ENCODE results near the gene DPP6. TPM values are rescaled to one million over a fixed set of nuclear protein-coding genes. Genes with fewer than 3 reads are reported as not detected.

DPP6 gene
- total and polyA plus RNA-seq, 9 of the 15 experiments (the other 6 are each of a cell fraction or from before 2014, with no cell fraction given), result not detected

DNA sequence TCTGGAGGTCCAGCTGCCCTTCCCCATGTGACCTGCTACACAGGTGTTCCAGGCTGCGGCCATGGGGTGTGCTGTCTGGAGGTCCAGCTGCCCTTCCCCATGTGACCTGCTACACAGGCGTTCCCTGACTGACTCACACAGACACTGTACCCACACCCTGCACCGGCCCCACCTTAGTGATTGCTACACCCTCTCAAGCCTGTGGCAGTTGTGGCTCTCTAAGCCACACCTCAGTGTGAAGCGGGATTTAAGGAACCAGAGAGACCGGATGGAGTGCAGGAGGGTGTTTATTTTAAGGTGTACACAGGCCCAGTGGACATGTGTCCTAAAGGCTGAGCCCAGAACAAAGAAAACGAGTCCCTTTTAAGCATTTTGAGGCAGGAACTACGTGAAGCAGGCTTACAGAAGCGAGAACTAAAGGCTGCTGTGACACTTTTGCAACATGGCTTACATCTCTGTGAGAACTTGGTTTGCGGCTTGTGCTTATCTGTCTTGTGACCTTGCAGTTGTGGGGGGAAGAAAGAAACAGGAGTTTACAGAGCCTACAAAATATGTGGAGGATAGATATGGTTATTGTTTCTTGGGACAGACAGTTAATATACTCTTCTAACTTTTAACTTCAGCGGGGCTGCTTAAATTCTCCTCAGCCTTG is 624.4 kb downstream of the DPP6 start (continued):
- TF ChIP-seq, protein P1, sequence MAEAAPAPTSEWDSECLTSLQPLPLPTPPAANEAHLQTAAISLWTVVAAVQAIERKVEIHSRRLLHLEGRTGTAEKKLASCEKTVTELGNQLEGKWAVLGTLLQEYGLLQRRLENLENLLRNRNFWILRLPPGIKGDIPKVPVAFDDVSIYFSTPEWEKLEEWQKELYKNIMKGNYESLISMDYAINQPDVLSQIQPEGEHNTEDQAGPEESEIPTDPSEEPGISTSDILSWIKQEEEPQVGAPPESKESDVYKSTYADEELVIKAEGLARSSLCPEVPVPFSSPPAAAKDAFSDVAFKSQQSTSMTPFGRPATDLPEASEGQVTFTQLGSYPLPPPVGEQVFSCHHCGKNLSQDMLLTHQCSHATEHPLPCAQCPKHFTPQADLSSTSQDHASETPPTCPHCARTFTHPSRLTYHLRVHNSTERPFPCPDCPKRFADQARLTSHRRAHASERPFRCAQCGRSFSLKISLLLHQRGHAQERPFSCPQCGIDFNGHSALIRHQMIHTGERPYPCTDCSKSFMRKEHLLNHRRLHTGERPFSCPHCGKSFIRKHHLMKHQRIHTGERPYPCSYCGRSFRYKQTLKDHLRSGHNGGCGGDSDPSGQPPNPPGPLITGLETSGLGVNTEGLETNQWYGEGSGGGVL (CRISPR knock-in tag; IDR thresholded peaks at IDR 0.05), result no peak
- no peak for TF ChIP-seq IFI16 (CRISPR knock-in tag; IDR thresholded peaks at IDR 0.05)
- TF ChIP-seq ZNF707 (CRISPR knock-in tag; conservative IDR thresholded peaks at IDR 0.05), result no peak
- TF ChIP-seq ZNF121 (CRISPR knock-in tag; conservative IDR thresholded peaks at IDR 0.05), result no peak
- no peak for TF ChIP-seq ZNF146 (CRISPR knock-in tag; IDR thresholded peaks at IDR 0.05; ENCODE audit: unreplicated experiment)
- TF ChIP-seq, protein P2, sequence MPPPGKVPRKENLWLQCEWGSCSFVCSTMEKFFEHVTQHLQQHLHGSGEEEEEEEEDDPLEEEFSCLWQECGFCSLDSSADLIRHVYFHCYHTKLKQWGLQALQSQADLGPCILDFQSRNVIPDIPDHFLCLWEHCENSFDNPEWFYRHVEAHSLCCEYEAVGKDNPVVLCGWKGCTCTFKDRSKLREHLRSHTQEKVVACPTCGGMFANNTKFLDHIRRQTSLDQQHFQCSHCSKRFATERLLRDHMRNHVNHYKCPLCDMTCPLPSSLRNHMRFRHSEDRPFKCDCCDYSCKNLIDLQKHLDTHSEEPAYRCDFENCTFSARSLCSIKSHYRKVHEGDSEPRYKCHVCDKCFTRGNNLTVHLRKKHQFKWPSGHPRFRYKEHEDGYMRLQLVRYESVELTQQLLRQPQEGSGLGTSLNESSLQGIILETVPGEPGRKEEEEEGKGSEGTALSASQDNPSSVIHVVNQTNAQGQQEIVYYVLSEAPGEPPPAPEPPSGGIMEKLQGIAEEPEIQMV (tag; conservative IDR thresholded peaks at IDR 0.05; ENCODE audit: low read depth), result no peak
- TF ChIP-seq GABPB1 (CRISPR knock-in tag; IDR thresholded peaks at IDR 0.05), result peak; percentile 90; the same call in 1 of the 2 replicates
- peak; percentile 60 for TF ChIP-seq ATF7 (IDR thresholded peaks at IDR 0.05)
- no peak for TF ChIP-seq MAFG (tag; conservative IDR thresholded peaks at IDR 0.05)
- no peak for TF ChIP-seq ZNF431 (CRISPR knock-in tag; IDR thresholded peaks at IDR 0.05)
- TF ChIP-seq ZNF23 (CRISPR knock-in tag; IDR thresholded peaks at IDR 0.05), result 0 out of 2 replicates have a peak, but pooled peaks have one; percentile 22
- TF ChIP-seq CC2D1A (IDR thresholded peaks at IDR 0.05), result peak; percentile 75
- peak; percentile 93; the same call in 1 of the 2 replicates for TF ChIP-seq ZBTB26 (CRISPR knock-in tag; IDR thresholded peaks at IDR 0.05)
- TF ChIP-seq PHF21A (IDR thresholded peaks at IDR 0.05; ENCODE audit: borderline replicate concordance, low read depth), result no peak
- TF ChIP-seq ZNF134 (CRISPR knock-in tag; conservative IDR thresholded peaks at IDR 0.05), result 0 out of 2 replicates have a peak, but pooled peaks have one; percentile 17
- no peak for TF ChIP-seq CBX8 (IDR thresholded peaks at IDR 0.05; ENCODE audit: borderline replicate concordance, extremely low read depth, low read depth, low read length, poor library complexity, severe bottlenecking)
- TF ChIP-seq CLOCK (CRISPR knock-in tag; IDR thresholded peaks at IDR 0.05; ENCODE audit: borderline replicate concordance), result peak; percentile 48; the same call in 1 of the 2 replicates
- no peak for TF ChIP-seq ZFPM2 (CRISPR knock-in tag; IDR thresholded peaks at IDR 0.05)
- TF ChIP-seq SNIP1 (IDR thresholded peaks at IDR 0.05; ENCODE audit: low read depth), result peak; percentile 71; the same call in 1 of the 2 replicates
- TF ChIP-seq PRPF4 (IDR thresholded peaks at IDR 0.05; ENCODE audit: insufficient read depth, low read depth, low read length, poor library complexity, severe bottlenecking), result no peak
- TF ChIP-seq ZC3H11A (IDR thresholded peaks at IDR 0.05; ENCODE audit: low read depth, low read length), result no peak
